ENCODE results near the gene EMID1. TPM values are rescaled to one million over a fixed set of nuclear protein-coding genes. Genes with fewer than 3 reads are reported as not detected.

Gene EMID1
- total RNA-seq, 2 experiments from 2014 or later: not detected

DNA sequence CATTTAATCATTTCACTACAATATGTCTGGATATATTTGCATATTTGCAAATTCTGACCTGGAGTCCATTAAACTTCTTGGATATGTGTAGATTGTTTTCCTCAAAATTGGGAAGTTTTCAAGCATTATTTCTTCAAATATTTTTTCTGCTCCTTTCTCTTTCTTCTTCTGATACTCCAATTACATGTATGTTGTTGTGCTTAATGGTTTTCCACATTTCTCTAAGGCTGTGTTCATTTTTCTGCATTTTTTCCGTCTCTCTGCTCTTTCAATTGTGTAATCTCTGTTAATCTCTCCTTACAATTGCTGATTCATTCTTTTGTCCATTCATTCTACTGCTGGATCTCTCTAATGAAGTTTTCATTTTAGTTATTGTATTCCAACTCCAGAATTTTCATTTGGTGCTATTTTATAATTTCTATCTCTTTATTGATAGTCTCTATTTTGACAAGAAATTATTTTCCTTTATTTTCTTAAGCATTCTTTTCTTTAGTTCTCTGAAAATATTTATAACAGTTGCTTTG, 30.3 kb upstream of the EMID1 start:
- H3K4me3 Mint-ChIP-seq: no peak overlapping the region
- no peak overlapping the region for H3K27ac Mint-ChIP-seq
- peaks cover 2% of the 10 kb centered on the region for H3K36me3 Mint-ChIP-seq (ENCODE audit: low read depth)
- peaks cover 33% of the 10 kb centered on the region for H3K27me3 Mint-ChIP-seq (ENCODE audit: low read depth)
- ChIA-PET CTCF (no interaction called here), POLR2A (no interaction called here)
- H3K9me3 Mint-ChIP-seq (ENCODE audit: insufficient read depth): peaks cover 18% of the 10 kb centered on the region
- no peaks in the 10 kb centered on the region for H3K4me1 Mint-ChIP-seq (ENCODE audit: low read depth)
- no peak for DNase-seq
- ATAC-seq: no peak

DNA sequence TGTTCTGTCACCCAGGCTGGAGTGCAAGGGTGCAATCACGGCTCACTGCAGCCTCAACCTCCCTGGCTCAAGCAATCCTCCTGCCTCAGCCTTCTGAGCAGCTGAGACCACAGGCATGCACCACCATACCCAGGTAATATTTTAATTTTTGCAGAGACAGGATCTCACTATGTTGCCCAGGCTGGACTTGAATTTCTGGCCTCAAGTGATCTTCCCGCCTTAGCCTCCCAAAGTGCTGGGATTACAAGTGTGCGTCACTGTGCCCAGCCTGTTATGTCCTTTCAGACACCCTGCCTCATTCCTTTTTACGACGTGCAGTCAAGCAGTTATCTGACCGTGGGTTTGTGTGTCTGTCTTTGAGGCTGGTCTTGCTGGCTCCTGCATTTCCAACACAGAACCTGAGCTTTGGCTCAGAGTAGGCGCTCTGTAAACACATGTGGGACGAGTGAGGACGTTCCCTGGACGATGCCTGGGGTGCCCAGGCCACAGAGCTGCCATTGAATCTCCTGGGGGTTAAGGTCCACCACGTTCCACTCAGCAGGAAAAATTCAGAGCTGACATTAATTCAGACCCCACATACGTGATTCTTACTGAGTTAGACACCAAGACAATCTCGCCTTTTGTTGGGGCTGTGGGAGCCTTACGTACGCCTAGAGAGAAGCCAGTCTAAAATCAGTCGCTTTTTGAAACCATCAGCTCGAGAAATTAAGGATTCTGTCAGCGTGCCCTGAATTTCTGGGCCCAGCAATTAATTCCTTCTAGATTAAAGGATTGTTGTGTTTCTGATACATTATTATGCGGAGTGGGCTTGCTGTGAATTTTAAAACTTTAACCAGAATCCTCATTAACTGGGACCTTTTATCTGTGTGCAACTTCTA, 21.5 kb upstream of the EMID1 start:
- ChIA-PET POLR2A (no interaction called here), CTCF (interaction anchor here (1.8 kb wide), 1 partner anchor 61 kb away, joined by 6 read pairs; no protein-coding TSS in a partner anchor)
- no peaks in the 10 kb centered on the region for H3K36me3 Mint-ChIP-seq (ENCODE audit: low read depth)
- ATAC-seq: no peak
- H3K27ac Mint-ChIP-seq: no peak overlapping the region
- no peaks in the 10 kb centered on the region for H3K9me3 Mint-ChIP-seq (ENCODE audit: insufficient read depth)
- no peak overlapping the region for H3K4me3 Mint-ChIP-seq
- DNase-seq: no peak
- H3K4me1 Mint-ChIP-seq (ENCODE audit: low read depth): no peaks in the 10 kb centered on the region
- peaks cover 14% of the 10 kb centered on the region for H3K27me3 Mint-ChIP-seq (ENCODE audit: low read depth)

GRCh38 chr22:29184849-29185490, 20.7 kb upstream of the EMID1 start:
- no peak for ATAC-seq
- no peak for DNase-seq
- no peaks in the 10 kb centered on the region for H3K4me1 Mint-ChIP-seq (ENCODE audit: low read depth)
- CTCF ChIA-PET: interaction anchor here (1.8 kb wide), 1 partner anchor 61 kb away, joined by 6 read pairs; no protein-coding TSS in a partner anchor
- H3K9me3 Mint-ChIP-seq (ENCODE audit: insufficient read depth): no peaks in the 10 kb centered on the region
- POLR2A ChIA-PET: no interaction called here
- H3K4me3 Mint-ChIP-seq: no peak overlapping the region
- H3K27ac Mint-ChIP-seq: no peak overlapping the region
- H3K36me3 Mint-ChIP-seq (ENCODE audit: low read depth): no peaks in the 10 kb centered on the region
- H3K27me3 Mint-ChIP-seq (ENCODE audit: low read depth): peaks cover 14% of the 10 kb centered on the region

GRCh38 chr22:29186302-29186701, 19.4 kb upstream of the EMID1 start:
- Mint-ChIP-seq H3K4me3 (no peak overlapping the region), H3K36me3 (ENCODE audit: low read depth) (no peaks in the 10 kb centered on the region), H3K27ac (no peak overlapping the region), H3K9me3 (ENCODE audit: insufficient read depth) (no peaks in the 10 kb centered on the region), H3K4me1 (ENCODE audit: low read depth) (no peaks in the 10 kb centered on the region), H3K27me3 (ENCODE audit: low read depth) (peaks cover 10% of the 10 kb centered on the region)
- CTCF ChIA-PET: no interaction called here
- ATAC-seq (no peak), DNase-seq (no peak)
- POLR2A ChIA-PET: interaction anchor here (0.6 kb wide), 1 partner anchor 255 kb away, joined by 4 read pairs; no protein-coding TSS in a partner anchor

DNA sequence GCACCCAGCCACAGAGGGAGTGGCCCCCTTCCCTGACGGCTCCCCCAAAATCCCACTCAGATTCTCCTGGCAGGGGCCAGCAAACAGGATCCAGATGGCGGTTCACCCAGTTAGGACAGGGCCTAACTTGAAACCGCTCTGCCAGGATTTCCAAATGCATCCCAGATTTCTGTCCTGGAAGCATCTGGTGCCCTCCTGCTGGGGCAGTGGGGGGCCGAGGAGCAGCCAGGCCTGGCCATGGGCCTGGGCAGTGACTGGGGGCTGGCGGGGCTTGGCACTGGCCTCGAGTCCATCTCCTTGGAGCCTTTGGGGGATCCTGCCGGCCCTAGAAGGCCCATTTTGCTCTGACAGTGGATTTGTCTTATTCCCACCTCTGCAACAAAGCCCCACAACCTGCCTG, 17.9 kb upstream of the EMID1 start:
- POLR2A ChIA-PET: no interaction called here

GRCh38 chr22:29190051-29190450, 15.6 kb upstream of the EMID1 start:
- H3K4me3 Mint-ChIP-seq: no peak overlapping the region
- DNase-seq: no peak
- no peaks in the 10 kb centered on the region for H3K36me3 Mint-ChIP-seq (ENCODE audit: low read depth)
- H3K4me1 Mint-ChIP-seq (ENCODE audit: low read depth): no peaks in the 10 kb centered on the region
- no peak overlapping the region for H3K27ac Mint-ChIP-seq
- ChIA-PET POLR2A (interaction anchor here (0.6 kb wide), 1 partner anchor 13 kb away, joined by 3 read pairs; no protein-coding TSS in a partner anchor), CTCF (no interaction called here)
- peaks cover 13% of the 10 kb centered on the region for H3K27me3 Mint-ChIP-seq (ENCODE audit: low read depth)
- no peaks in the 10 kb centered on the region for H3K9me3 Mint-ChIP-seq (ENCODE audit: insufficient read depth)
- no peak for ATAC-seq

More for the DNA sequence above, 17.9 kb upstream of the EMID1 start:
- Mint-ChIP-seq H3K4me1 (ENCODE audit: low read depth) (no peaks in the 10 kb centered on the region), H3K9me3 (ENCODE audit: insufficient read depth) (no peaks in the 10 kb centered on the region), H3K27me3 (ENCODE audit: low read depth) (peaks cover 13% of the 10 kb centered on the region), H3K27ac (no peak overlapping the region), H3K36me3 (ENCODE audit: low read depth) (no peaks in the 10 kb centered on the region), H3K4me3 (no peak overlapping the region)
- no peak for DNase-seq
- CTCF ChIA-PET: no interaction called here
- no peak for ATAC-seq

DNA sequence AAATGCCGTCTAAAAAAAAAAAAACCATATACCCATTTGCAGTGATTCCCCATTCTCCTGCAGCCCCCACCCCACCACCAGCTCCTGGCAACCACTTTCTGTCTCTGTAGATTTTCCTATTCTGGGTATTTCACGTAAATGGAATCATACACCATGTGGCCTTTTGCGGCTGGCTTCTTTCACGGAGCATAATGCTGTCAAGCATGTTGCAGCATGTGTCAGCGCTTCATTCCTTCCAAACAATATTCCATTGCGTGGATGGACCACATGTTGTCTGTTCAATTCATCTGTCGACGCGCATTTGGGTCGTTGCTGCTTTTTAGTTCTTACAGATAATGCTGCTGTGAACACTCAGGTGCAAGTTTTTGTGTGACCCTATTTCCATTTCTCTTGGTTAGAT, 14.8 kb upstream of the EMID1 start:
- DNase-seq: no peak
- no peak for ATAC-seq
- Mint-ChIP-seq H3K4me3 (no peak overlapping the region), H3K36me3 (ENCODE audit: low read depth) (no peaks in the 10 kb centered on the region), H3K4me1 (ENCODE audit: low read depth) (no peaks in the 10 kb centered on the region), H3K9me3 (ENCODE audit: insufficient read depth) (no peaks in the 10 kb centered on the region), H3K27me3 (ENCODE audit: low read depth) (peaks cover 13% of the 10 kb centered on the region), H3K27ac (no peak overlapping the region)
- ChIA-PET CTCF (no interaction called here), POLR2A (no interaction called here)

- DNase-seq: no peak
- H3K27me3 Mint-ChIP-seq (ENCODE audit: low read depth): peaks cover 19% of the 10 kb centered on the region
- no peaks in the 10 kb centered on the region for H3K9me3 Mint-ChIP-seq (ENCODE audit: insufficient read depth)
- H3K4me1 Mint-ChIP-seq (ENCODE audit: low read depth): no peaks in the 10 kb centered on the region
- ATAC-seq: no peak
- CTCF ChIA-PET: no interaction called here
- no peaks in the 10 kb centered on the region for H3K36me3 Mint-ChIP-seq (ENCODE audit: low read depth)
- H3K4me3 Mint-ChIP-seq: no peak overlapping the region
- POLR2A ChIA-PET: interaction anchor here (0.6 kb wide), 1 partner anchor 28 kb away, joined by 4 read pairs; no protein-coding TSS in a partner anchor
- no peak overlapping the region for H3K27ac Mint-ChIP-seq
Measured at GRCh38 chr22:29193021-29193420, 12.7 kb upstream of the EMID1 start.

GRCh38 chr22:29194184-29194583, 11.5 kb upstream of the EMID1 start:
- H3K9me3 Mint-ChIP-seq (ENCODE audit: insufficient read depth): no peaks in the 10 kb centered on the region
- H3K4me1 Mint-ChIP-seq (ENCODE audit: low read depth): no peaks in the 10 kb centered on the region
- ATAC-seq (no peak), DNase-seq (no peak)
- POLR2A ChIA-PET: no interaction called here
- peaks cover 22% of the 10 kb centered on the region for H3K27me3 Mint-ChIP-seq (ENCODE audit: low read depth)
- no peak overlapping the region for H3K4me3 Mint-ChIP-seq
- CTCF ChIA-PET: no interaction called here
- H3K36me3 Mint-ChIP-seq (ENCODE audit: low read depth): no peaks in the 10 kb centered on the region
- H3K27ac Mint-ChIP-seq: no peak overlapping the region

GRCh38 chr22:29195118-29195963, 10.4 kb upstream of the EMID1 start:
- H3K4me3 Mint-ChIP-seq: no peak overlapping the region
- peaks cover 26% of the 10 kb centered on the region for H3K27me3 Mint-ChIP-seq (ENCODE audit: low read depth)
- H3K4me1 Mint-ChIP-seq (ENCODE audit: low read depth): no peaks in the 10 kb centered on the region
- no peaks in the 10 kb centered on the region for H3K36me3 Mint-ChIP-seq (ENCODE audit: low read depth)
- ChIA-PET POLR2A (interaction anchor here (0.7 kb wide), 1 partner anchor 18 kb away, joined by 3 read pairs; no protein-coding TSS in a partner anchor), CTCF (no interaction called here)
- ATAC-seq (no peak), DNase-seq (no peak)
- H3K9me3 Mint-ChIP-seq (ENCODE audit: insufficient read depth): no peaks in the 10 kb centered on the region
- no peak overlapping the region for H3K27ac Mint-ChIP-seq

- ATAC-seq (no peak), DNase-seq (no peak)
- Mint-ChIP-seq H3K4me3 (no peak overlapping the region), H3K27ac (no peak overlapping the region), H3K4me1 (ENCODE audit: low read depth) (no peaks in the 10 kb centered on the region), H3K36me3 (ENCODE audit: low read depth) (no peaks in the 10 kb centered on the region), H3K27me3 (ENCODE audit: low read depth) (peaks cover 30% of the 10 kb centered on the region), H3K9me3 (ENCODE audit: insufficient read depth) (no peaks in the 10 kb centered on the region)
- CTCF ChIA-PET: no interaction called here
- POLR2A ChIA-PET: no interaction called here
Measured at GRCh38 chr22:29195964-29196666, 9.6 kb upstream of the EMID1 start.

Measured in activated CD8-positive, alpha-beta T cell treated with anti-CD3 and anti-CD28 coated beads, Interleukin-2, amount 10 ng/mL, durations not matched to agents 7 days and 5 days (primary cell).